B cell (primary cell): ENCODE measurements around the gene DIS3L2.

Experiments used
- CTCF ChIP-seq: fragments of 200-600 bp; IDR thresholded peaks from one replicate; pipeline ENCODE4 v1.8.0; 2022; ENCODE audit warnings: antibody characterized with exemption, mild to moderate bottlenecking
- EZH2 ChIP-seq: IDR thresholded peaks from 2 replicates; pipeline ENCODE4 v1.6.1; 2012; ENCODE audit warnings: borderline replicate concordance, low read depth, mild to moderate bottlenecking, moderate library complexity, low read length; ENCODE audit not compliant: insufficient read depth, poor library complexity, severe bottlenecking

GRCh38 chr2:232030229-232030628, 68.7 kb downstream of the DIS3L2 start:
- TF ChIP-seq CTCF (no peak), EZH2 (no peak)
